Cardiac fibroblast (primary cell): ENCODE measurements around the gene DIP2A.

Experiments used
- DNase-seq, 2 donors: peaks; one replicate each; pipeline versions ENCODE4 v3.0.0 to v3.0.0-alpha.2; 2010; ENCODE audit warnings: low read depth in 2 of 2
- H3K4me3 ChIP-seq, 2 donors: replicated peaks in 1 of 2; 1 replicate in 1 of 2; 2 replicates in 1 of 2; pipeline ENCODE4 v1.5.1; 2011; ENCODE audit warnings: low read depth in 2 of 2, low read length in 2 of 2, mild to moderate bottlenecking in 2 of 2, moderate library complexity in 1 of 2
- TF ChIP-seq, protein P1 (sequence below): IDR thresholded peaks from one replicate; pipeline ENCODE4 v1.5.1; 2011; ENCODE audit warnings: low read depth, mild to moderate bottlenecking, low read length, inconsistent platforms

DIP2A gene

DNA sequence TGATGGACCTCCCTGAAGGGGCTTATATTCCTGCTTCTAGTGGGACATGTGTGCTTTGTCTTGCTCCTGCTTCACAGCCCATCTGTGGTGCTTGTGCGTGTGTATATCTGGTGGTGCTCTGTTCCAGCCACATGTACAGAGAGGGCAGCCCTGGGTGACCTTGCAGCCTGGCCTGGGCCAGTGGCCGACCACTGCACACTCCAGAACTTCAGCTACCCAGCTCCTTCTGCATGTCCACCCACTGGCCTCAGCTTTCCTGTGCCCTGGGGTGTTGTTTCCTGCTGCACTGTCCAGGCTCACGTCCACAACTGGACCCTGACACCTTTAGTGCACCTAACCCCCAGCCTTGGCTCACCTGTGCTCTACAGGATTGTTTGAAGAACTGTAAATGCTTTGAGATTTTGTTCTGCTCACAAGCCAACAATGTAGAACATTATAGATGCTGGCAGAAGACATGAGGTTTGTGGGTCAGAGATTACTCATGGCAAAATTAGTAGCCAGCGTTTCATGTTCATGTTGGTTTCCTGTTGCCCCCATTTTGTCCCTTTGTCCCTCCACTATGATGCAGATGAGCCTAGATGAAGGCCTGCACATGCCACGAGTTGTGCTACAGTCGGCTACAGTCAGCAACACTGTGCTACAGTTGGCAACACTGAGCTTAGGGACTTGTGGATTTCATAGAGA, 151.5 kb downstream of the DIP2A start:
- peak in 1 of 2 donors; percentile 19 for DNase-seq
- TF ChIP-seq, protein P1, sequence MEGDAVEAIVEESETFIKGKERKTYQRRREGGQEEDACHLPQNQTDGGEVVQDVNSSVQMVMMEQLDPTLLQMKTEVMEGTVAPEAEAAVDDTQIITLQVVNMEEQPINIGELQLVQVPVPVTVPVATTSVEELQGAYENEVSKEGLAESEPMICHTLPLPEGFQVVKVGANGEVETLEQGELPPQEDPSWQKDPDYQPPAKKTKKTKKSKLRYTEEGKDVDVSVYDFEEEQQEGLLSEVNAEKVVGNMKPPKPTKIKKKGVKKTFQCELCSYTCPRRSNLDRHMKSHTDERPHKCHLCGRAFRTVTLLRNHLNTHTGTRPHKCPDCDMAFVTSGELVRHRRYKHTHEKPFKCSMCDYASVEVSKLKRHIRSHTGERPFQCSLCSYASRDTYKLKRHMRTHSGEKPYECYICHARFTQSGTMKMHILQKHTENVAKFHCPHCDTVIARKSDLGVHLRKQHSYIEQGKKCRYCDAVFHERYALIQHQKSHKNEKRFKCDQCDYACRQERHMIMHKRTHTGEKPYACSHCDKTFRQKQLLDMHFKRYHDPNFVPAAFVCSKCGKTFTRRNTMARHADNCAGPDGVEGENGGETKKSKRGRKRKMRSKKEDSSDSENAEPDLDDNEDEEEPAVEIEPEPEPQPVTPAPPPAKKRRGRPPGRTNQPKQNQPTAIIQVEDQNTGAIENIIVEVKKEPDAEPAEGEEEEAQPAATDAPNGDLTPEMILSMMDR = no peak
- H3K4me3 ChIP-seq = no peak overlapping the region

DNA sequence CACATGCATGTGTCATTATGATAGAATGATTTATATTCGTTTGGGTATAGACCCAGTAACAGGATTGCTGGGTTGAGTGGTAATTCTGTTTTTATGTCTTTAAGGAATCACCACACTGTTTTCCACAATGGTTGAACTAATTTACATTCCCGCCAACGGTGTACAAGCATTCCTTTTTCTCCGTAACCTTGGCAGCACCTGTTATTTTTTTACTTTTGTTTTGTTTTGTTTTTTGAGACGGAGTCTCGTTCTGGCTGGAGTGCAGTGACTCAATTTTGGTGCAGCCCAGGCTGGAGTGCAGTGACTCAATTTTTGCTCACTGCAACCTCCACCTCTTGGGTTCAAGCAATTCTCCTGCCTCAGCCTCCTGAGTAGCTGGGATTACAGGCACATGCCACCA, 154.7 kb downstream of the DIP2A start:
- peak in 1 of 2 donors; percentile 21 for DNase-seq
- TF ChIP-seq, protein P1 = no peak
- H3K4me3 ChIP-seq = no peak overlapping the region

DNA sequence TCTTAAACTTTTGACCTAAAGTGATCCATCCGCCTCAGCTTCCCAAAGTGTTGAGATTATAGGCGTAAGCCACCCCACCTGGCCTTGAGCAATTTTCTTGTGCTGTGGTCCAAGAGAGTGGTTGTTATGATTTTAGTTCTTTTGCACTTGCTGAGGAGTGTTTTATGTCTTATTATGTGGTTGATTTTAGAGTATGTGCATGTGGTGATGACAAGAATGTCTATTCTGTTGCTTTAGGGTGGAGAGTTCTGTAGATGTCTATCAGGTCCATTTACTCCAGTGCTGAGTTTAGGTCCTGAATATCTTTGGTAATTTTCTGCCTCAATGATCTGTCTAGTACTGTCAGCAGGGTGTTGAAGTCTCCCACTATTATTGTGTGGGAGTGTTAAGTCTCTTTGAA, 157.4 kb downstream of the DIP2A start:
- TF ChIP-seq, protein P1 = no peak
- no peak overlapping the region for H3K4me3 ChIP-seq
- no peak for DNase-seq

DNA sequence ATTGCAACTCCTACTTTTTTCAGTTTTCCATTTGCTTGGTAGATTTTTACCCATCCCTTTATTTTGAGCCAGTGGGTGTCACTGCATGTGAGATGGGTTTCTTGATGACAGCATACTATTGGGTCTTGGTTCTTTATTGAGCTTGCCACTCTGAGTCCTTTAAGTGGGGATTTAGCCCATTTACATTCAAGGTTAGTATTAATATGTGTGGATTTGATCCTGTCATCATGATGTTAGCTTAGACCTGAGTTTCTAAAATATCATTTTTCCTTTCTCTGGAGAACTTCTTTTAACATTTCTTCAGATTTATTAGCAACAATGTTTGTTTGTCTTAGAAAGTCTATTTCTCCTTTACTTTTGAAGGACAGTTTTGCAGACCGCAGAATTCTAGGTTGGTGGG, 158.0 kb downstream of the DIP2A start:
- TF ChIP-seq, protein P1 = no peak
- no peak for DNase-seq
- H3K4me3 ChIP-seq = no peak overlapping the region

DNA sequence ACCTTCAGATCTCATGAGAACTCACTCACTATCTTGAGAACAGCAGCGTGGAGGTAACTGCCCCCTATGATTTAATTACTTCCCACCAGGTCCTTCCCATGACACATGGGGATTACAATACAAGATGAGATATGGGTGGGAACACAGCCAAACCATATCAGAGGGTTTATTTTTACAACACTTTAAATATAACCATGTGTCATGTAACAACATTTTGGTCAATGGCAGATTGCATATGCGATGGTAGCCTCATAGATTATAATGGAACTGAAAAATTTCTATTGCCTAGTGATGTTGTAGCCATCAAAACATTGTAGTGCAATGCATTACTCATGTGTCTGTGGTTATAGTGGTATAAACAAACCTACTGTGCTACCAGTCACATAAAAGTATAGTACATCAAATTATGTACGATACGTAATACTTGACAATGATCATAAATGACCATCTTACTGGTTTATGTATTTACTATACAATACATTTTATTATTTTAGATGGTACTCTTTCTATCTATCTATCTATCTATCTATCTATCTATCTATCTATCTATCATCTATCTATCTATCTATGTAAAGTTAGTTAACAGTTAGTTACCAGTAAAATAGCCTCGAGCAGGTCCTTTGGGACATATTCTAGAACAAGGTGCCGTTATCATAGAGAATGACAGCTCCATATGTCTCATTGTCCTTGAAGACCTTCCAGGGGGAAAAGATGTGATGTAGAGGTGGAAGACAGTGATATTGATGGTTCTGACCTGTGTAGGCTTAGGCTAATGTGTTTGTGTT, 158.8 kb downstream of the DIP2A start:
- H3K4me3 ChIP-seq = no peak overlapping the region
- DNase-seq = peak in 1 of 2 donors; percentile 42
- TF ChIP-seq, protein P1 = no peak

DNA sequence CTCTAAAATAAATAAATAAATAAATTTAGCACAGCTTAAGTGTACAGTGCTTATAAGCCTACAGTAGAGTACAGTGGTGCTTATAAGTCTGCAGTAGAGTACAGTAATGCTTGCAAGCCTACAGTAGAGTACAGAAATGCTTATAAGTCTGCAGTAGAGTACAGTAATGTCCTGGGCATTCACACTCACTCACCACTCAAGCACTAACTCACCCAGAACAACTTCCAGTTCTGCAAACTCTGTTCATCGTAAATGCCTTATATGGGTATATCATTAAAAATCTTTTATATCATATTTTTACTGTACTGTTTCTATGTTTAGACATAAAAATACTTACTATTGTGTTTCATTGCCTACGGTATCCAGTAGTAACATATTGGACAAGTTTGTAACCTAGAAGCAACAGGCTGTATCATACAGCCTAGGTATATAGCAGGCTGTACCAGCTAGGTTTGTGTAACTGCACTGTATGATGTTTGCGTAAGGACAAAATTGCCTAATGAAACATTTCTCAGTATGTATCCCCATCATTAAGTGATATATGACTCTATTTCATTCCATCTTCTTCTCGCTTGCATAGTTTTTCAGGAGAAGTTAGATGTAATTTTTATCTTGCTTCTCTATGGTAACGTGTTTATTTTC, 160.2 kb downstream of the DIP2A start:
- TF ChIP-seq, protein P1 = no peak
- no peak overlapping the region for H3K4me3 ChIP-seq
- DNase-seq = peak in 1 of 2 donors; percentile 27
